HepG2 (cell line): ENCODE results near the gene THOC2.

Source experiments
- CREB1 ChIP-seq, 2 experiments: fragments of 450-650 bp in 1 of 2; IDR thresholded peaks; 2 replicates each; pipeline ENCODE4 v1.6.1; 2016 to 2017; ENCODE audit warnings: control low read depth in 1 of 2, mild to moderate bottlenecking in 1 of 2, missing compliant biosample characterization in 1 of 2, missing genetic modification characterization in 1 of 2
- EP300 ChIP-seq, 3 experiments: sonication (generic) in 1 of 3; formaldehyde crosslinking in 1 of 3; IDR thresholded peaks; 2 replicates each; pipeline versions ENCODE4 v1.5.1 to v1.6.1; 2011 to 2020; ENCODE audit warnings: low read depth in 2 of 3, low read length in 2 of 3, borderline replicate concordance in 1 of 3, improper control_type of control experiment in 1 of 3, mild to moderate bottlenecking in 1 of 3, missing genetic modification reagents in 1 of 3, moderate library complexity in 1 of 3
- FOXK1 ChIP-seq: sonication (generic); formaldehyde crosslinking; IDR thresholded peaks from 2 replicates; pipeline ENCODE4 v1.4.0; 2020; ENCODE audit warnings: low read depth, missing genetic modification reagents, borderline replicate concordance
- GLI4 ChIP-seq: sonication (generic); formaldehyde crosslinking; IDR thresholded peaks from 2 replicates; pipeline ENCODE4 v1.5.1; 2020; ENCODE audit warnings: missing genetic modification reagents, mild to moderate bottlenecking, moderate library complexity, borderline replicate concordance
- NCOR1 ChIP-seq: fragments of 200-600 bp; sonication (generic); IDR thresholded peaks from 2 replicates; pipeline ENCODE4 v1.7.0; 2017; ENCODE audit warnings: antibody characterized with exemption, low read length, borderline replicate concordance
- SMAD1 ChIP-seq: sonication (generic); formaldehyde crosslinking; IDR thresholded peaks from 2 replicates; pipeline ENCODE4 v1.4.0; 2020; ENCODE audit warnings: missing genetic modification reagents, low read depth, mild to moderate bottlenecking, borderline replicate concordance
- SOX6 ChIP-seq, 2 experiments: fragments of 450-650 bp in 1 of 2; sonication (generic) in 1 of 2; formaldehyde crosslinking in 1 of 2; IDR thresholded peaks; 2 replicates each; pipeline versions ENCODE4 v1.4.0 to v1.6.1; 2017 to 2020; ENCODE audit warnings: antibody characterized with exemption in 1 of 2, mild to moderate bottlenecking in 1 of 2, missing genetic modification reagents in 1 of 2
- ZNF34 ChIP-seq: sonication (generic); formaldehyde crosslinking; IDR thresholded peaks from 2 replicates; pipeline ENCODE4 v1.4.0; 2020; ENCODE audit warnings: mild to moderate bottlenecking, missing genetic modification reagents, borderline replicate concordance
- TF ChIP-seq, protein P1 (sequence below): IDR thresholded peaks from 2 replicates; pipeline ENCODE4 v1.6.1; 2012; ENCODE audit warnings: inconsistent platforms
- TF ChIP-seq, protein P2 (sequence below): sonication (generic); formaldehyde crosslinking; IDR thresholded peaks from 2 replicates; pipeline ENCODE4 v1.5.0; 2020; ENCODE audit warnings: mild to moderate bottlenecking, missing genetic modification reagents, moderate library complexity
- TF ChIP-seq, protein P3 (sequence below): sonication (generic); formaldehyde crosslinking; IDR thresholded peaks from 2 replicates; pipeline ENCODE4 v1.4.0; 2020; ENCODE audit warnings: missing genetic modification reagents
- TF ChIP-seq, protein P4 (sequence below): sonication (generic); formaldehyde crosslinking; IDR thresholded peaks from 2 replicates; pipeline ENCODE4 v1.4.0; 2020; ENCODE audit warnings: low read depth, mild to moderate bottlenecking, missing genetic modification reagents
- TF ChIP-seq, protein P5 (sequence below): IDR thresholded peaks from 2 replicates; pipeline ENCODE4 v1.6.1; 2016; ENCODE audit warnings: low read depth, missing genetic modification reagents, missing compliant biosample characterization
- TF ChIP-seq, protein P6 (sequence below): sonication (generic); formaldehyde crosslinking; conservative IDR thresholded peaks from 2 replicates; pipeline ENCODE4 v1.4.0; 2020; ENCODE audit warnings: missing genetic modification reagents

DNA sequence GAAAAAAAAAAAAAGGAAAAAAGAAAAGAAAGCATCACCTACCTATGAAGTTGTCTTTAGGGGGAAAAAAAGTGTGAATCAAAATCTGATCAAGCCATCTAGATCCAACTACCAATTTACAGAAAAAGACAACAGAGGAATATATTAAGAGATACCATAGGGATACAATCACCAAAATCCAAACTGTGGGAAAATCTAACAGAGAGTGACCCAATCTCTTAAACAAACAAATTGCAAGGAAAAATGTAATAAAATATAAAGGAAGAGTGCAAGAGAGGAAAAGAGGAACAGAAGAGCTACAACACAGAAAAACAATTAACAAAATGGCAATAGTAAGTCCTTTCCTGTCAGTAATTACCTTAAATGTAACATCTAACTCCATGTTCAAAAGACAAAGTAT is 19.0 kb downstream of the THOC2 start:
- TF ChIP-seq, protein P1, sequence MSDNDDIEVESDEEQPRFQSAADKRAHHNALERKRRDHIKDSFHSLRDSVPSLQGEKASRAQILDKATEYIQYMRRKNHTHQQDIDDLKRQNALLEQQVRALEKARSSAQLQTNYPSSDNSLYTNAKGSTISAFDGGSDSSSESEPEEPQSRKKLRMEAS = no peak
- TF ChIP-seq EP300 (IDR thresholded peaks at IDR 0.05; ENCODE audit: low read depth in 2 of 2, low read length in 2 of 2) (no peak), EP300 (CRISPR knock-in tag; IDR thresholded peaks at IDR 0.05; ENCODE audit: borderline replicate concordance) (no peak), GLI4 (CRISPR knock-in tag) (no peak), FOXK1 (no peak), SOX6 (IDR thresholded peaks at IDR 0.05) (no peak), SOX6 (CRISPR knock-in tag; IDR thresholded peaks at IDR 0.05) (no peak), CREB1 (IDR thresholded peaks at IDR 0.05) (no peak), CREB1 (CRISPR knock-in tag; IDR thresholded peaks at IDR 0.05) (no peak), NCOR1 (no peak), SMAD1 (no peak), ZNF34 (CRISPR knock-in tag) (no peak)
- TF ChIP-seq, protein P2, sequence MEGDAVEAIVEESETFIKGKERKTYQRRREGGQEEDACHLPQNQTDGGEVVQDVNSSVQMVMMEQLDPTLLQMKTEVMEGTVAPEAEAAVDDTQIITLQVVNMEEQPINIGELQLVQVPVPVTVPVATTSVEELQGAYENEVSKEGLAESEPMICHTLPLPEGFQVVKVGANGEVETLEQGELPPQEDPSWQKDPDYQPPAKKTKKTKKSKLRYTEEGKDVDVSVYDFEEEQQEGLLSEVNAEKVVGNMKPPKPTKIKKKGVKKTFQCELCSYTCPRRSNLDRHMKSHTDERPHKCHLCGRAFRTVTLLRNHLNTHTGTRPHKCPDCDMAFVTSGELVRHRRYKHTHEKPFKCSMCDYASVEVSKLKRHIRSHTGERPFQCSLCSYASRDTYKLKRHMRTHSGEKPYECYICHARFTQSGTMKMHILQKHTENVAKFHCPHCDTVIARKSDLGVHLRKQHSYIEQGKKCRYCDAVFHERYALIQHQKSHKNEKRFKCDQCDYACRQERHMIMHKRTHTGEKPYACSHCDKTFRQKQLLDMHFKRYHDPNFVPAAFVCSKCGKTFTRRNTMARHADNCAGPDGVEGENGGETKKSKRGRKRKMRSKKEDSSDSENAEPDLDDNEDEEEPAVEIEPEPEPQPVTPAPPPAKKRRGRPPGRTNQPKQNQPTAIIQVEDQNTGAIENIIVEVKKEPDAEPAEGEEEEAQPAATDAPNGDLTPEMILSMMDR (CRISPR knock-in tag) = no peak
- TF ChIP-seq, protein P3, sequence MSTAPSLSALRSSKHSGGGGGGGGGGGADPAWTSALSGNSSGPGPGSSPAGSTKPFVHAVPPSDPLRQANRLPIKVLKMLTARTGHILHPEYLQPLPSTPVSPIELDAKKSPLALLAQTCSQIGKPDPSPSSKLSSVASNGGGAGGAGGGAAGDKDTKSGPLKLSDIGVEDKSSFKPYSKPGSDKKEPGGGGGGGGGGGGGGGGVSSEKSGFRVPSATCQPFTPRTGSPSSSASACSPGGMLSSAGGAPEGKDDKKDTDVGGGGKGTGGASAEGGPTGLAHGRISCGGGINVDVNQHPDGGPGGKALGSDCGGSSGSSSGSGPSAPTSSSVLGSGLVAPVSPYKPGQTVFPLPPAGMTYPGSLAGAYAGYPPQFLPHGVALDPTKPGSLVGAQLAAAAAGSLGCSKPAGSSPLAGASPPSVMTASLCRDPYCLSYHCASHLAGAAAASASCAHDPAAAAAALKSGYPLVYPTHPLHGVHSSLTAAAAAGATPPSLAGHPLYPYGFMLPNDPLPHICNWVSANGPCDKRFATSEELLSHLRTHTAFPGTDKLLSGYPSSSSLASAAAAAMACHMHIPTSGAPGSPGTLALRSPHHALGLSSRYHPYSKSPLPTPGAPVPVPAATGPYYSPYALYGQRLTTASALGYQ = no peak
- TF ChIP-seq, protein P4, sequence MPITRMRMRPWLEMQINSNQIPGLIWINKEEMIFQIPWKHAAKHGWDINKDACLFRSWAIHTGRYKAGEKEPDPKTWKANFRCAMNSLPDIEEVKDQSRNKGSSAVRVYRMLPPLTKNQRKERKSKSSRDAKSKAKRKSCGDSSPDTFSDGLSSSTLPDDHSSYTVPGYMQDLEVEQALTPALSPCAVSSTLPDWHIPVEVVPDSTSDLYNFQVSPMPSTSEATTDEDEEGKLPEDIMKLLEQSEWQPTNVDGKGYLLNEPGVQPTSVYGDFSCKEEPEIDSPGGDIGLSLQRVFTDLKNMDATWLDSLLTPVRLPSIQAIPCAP (CRISPR knock-in tag) = no peak
- TF ChIP-seq, protein P5, sequence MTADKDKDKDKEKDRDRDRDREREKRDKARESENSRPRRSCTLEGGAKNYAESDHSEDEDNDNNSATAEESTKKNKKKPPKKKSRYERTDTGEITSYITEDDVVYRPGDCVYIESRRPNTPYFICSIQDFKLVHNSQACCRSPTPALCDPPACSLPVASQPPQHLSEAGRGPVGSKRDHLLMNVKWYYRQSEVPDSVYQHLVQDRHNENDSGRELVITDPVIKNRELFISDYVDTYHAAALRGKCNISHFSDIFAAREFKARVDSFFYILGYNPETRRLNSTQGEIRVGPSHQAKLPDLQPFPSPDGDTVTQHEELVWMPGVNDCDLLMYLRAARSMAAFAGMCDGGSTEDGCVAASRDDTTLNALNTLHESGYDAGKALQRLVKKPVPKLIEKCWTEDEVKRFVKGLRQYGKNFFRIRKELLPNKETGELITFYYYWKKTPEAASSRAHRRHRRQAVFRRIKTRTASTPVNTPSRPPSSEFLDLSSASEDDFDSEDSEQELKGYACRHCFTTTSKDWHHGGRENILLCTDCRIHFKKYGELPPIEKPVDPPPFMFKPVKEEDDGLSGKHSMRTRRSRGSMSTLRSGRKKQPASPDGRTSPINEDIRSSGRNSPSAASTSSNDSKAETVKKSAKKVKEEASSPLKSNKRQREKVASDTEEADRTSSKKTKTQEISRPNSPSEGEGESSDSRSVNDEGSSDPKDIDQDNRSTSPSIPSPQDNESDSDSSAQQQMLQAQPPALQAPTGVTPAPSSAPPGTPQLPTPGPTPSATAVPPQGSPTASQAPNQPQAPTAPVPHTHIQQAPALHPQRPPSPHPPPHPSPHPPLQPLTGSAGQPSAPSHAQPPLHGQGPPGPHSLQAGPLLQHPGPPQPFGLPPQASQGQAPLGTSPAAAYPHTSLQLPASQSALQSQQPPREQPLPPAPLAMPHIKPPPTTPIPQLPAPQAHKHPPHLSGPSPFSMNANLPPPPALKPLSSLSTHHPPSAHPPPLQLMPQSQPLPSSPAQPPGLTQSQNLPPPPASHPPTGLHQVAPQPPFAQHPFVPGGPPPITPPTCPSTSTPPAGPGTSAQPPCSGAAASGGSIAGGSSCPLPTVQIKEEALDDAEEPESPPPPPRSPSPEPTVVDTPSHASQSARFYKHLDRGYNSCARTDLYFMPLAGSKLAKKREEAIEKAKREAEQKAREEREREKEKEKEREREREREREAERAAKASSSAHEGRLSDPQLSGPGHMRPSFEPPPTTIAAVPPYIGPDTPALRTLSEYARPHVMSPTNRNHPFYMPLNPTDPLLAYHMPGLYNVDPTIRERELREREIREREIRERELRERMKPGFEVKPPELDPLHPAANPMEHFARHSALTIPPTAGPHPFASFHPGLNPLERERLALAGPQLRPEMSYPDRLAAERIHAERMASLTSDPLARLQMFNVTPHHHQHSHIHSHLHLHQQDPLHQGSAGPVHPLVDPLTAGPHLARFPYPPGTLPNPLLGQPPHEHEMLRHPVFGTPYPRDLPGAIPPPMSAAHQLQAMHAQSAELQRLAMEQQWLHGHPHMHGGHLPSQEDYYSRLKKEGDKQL = no peak
- TF ChIP-seq, protein P6, sequence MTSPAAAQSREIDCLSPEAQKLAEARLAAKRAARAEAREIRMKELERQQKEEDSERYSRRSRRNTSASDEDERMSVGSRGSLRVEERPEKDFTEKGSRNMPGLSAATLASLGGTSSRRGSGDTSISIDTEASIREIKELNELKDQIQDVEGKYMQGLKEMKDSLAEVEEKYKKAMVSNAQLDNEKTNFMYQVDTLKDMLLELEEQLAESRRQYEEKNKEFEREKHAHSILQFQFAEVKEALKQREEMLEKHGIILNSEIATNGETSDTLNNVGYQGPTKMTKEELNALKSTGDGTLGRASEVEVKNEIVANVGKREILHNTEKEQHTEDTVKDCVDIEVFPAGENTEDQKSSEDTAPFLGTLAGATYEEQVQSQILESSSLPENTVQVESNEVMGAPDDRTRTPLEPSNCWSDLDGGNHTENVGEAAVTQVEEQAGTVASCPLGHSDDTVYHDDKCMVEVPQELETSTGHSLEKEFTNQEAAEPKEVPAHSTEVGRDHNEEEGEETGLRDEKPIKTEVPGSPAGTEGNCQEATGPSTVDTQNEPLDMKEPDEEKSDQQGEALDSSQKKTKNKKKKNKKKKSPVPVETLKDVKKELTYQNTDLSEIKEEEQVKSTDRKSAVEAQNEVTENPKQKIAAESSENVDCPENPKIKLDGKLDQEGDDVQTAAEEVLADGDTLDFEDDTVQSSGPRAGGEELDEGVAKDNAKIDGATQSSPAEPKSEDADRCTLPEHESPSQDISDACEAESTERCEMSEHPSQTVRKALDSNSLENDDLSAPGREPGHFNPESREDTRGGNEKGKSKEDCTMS (CRISPR knock-in tag) = no peak
